Stimulated activated naive CD8-positive, alpha-beta T cell treated with anti-CD3 and anti-CD28 coated beads, Interleukin-15, amount 100 ng/mL, for 72 hours (primary cell): ENCODE results near the gene TCTN1.

Experiments used
- ATAC-seq: fragments of 150-1000 bp; cut with Tn5 transposase; 2 replicates; pipeline ENCODE4 v1.10.0; 2021; ENCODE audit warnings: mild to moderate bottlenecking, moderate library complexity
- DNase-seq, 2 donors: peaks; one replicate each; pipeline ENCODE4 v3.0.0; 2021 to 2022
- H3K27ac Mint-ChIP-seq, 2 donors: one replicate each; pipeline ENCODE4 v1.8.0; 2022; ENCODE audit warnings: mild to moderate bottlenecking in 2 of 2, mixed read lengths in 2 of 2, moderate library complexity in 2 of 2
- H3K27me3 Mint-ChIP-seq: one replicate; pipeline ENCODE4 v1.8.0; 2022; ENCODE audit warnings: mixed read lengths
- H3K4me1 Mint-ChIP-seq: one replicate; pipeline ENCODE4 v1.8.0; 2022; ENCODE audit warnings: mild to moderate bottlenecking, mixed read lengths
- H3K4me3 Mint-ChIP-seq, 2 donors: one replicate each; pipeline ENCODE4 v1.8.0; 2022; ENCODE audit warnings: mild to moderate bottlenecking in 2 of 2, mixed read lengths in 2 of 2, moderate library complexity in 1 of 2
- H3K9me3 Mint-ChIP-seq, 2 donors: one replicate each; pipeline ENCODE4 v1.8.0; 2022; ENCODE audit warnings: mixed read lengths in 2 of 2

TCTN1 gene

DNA sequence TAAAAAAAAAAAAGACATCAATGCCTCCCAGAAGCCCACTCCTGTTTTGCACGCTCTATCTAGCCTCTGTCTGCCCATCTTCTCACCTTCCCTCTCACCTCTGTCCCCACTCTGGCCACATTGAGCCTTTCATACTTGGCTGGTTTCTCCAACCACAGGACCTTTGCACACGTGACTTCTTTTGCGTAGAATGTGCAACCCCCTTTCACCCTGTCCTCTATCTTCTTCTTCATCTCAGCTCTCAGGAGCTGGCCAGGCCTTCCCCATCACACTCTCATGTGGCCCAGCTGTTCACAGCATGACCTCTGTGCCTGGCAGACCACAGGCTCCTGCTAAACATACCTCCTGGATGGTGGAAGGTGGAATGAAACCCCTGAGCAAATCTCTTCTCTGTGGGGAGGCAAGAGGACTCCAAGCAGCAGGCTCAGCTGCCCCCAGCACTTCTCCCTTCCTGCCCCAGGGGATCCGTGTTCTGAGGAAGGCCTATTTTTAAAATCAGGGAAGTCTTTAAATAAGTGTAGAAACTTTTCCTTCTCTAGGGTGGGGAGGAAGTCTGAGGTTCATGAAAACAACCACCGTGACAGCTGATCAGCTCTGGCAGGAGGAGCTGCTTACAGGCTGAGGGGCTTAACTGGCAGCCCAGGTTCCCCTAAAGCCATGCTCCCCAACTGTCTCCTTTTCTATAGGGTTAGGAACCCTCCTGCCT lies 63.4 kb downstream of the TCTN1 start:
- Mint-ChIP-seq H3K27ac (peak overlapping the region; percentile 2 to 88), H3K4me3 (peak overlapping the region; percentile 55 to 60), H3K9me3 (peaks cover 4 to 8% of the 10 kb centered on the region in 2 donors), H3K27me3 (no peaks in the 10 kb centered on the region), H3K4me1 (peaks cover 71% of the 10 kb centered on the region)
- DNase-seq (peak in 1 of 2 donors; percentile 17), ATAC-seq (peak; percentile 75)

GRCh38 chr12:110677982-110678381 lies 64.1 kb downstream of the TCTN1 start:
- ATAC-seq (peak; percentile 22), DNase-seq (no peak)
- Mint-ChIP-seq H3K27me3 (no peaks in the 10 kb centered on the region), H3K9me3 (peaks cover 4 to 8% of the 10 kb centered on the region in 2 donors), H3K27ac (peak overlapping the region; percentile 2 to 29), H3K4me1 (peaks cover 65% of the 10 kb centered on the region), H3K4me3 (peak overlapping the region; percentile 55 to 60)

- peaks cover 59% of the 10 kb centered on the region for H3K4me1 Mint-ChIP-seq
- no peak overlapping the region for H3K4me3 Mint-ChIP-seq
- DNase-seq (no peak), ATAC-seq (no peak)
- H3K27me3 Mint-ChIP-seq = no peaks in the 10 kb centered on the region
- H3K9me3 Mint-ChIP-seq = peaks cover 4 to 7% of the 10 kb centered on the region in 2 donors
- no peak overlapping the region for H3K27ac Mint-ChIP-seq
Observed at GRCh38 chr12:110679201-110679600, 65.3 kb downstream of the TCTN1 start.

DNA sequence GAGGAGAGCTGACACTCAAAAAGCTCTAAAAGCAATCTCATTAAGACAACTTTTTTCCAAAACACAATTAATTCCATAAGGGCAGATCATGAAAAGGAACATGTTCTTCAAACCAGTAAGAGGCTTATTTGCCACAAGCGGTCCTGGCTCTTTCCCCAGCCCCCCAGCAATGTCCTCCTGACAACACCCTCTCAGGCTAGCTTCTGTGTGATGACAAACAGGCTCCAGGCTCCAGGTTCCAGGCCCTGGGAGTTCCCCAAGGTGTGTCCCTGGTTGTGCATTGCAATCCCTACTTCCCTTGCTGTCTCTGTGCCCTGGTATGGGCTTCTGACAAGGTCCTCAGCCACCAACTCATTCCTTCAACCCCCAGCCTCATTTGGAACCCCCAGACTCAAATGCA lies 66.1 kb downstream of the TCTN1 start:
- no peak overlapping the region for H3K4me3 Mint-ChIP-seq
- H3K9me3 Mint-ChIP-seq = no peaks in the 10 kb centered on the region
- H3K27ac Mint-ChIP-seq = no peak overlapping the region
- DNase-seq (no peak), ATAC-seq (no peak)
- peaks cover 61% of the 10 kb centered on the region for H3K4me1 Mint-ChIP-seq
- no peaks in the 10 kb centered on the region for H3K27me3 Mint-ChIP-seq

DNA sequence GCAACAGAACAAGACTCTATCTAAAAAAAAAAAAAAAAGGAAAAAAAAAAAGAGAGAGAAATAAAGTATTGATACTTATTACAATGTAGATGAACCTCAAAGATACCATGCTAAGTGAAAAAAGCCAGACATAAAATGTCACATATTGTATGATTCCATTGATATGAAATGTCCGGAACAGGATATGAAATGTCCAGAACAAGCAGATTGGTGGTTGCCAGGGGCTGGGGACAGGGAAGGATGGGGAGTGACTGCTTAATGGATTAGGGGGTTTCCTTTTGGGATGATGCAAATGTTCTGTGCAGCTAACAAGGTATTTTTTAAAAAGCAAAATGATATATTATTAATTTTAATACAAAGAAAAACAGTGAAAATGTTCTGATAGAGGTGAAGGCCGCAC lies 70.0 kb downstream of the TCTN1 start:
- Mint-ChIP-seq H3K9me3 (peaks cover 0 to 7% of the 10 kb centered on the region in 2 donors), H3K4me1 (peaks cover 59% of the 10 kb centered on the region), H3K4me3 (no peak overlapping the region), H3K27ac (no peak overlapping the region), H3K27me3 (no peaks in the 10 kb centered on the region)
- ATAC-seq (no peak), DNase-seq (no peak)

GRCh38 chr12:110684312-110684836 lies 70.4 kb downstream of the TCTN1 start:
- Mint-ChIP-seq H3K27me3 (no peaks in the 10 kb centered on the region), H3K9me3 (peaks cover 0 to 7% of the 10 kb centered on the region in 2 donors), H3K27ac (no peak overlapping the region), H3K4me3 (peak overlapping the region; percentile 4 to 32), H3K4me1 (peaks cover 57% of the 10 kb centered on the region)
- ATAC-seq (no peak), DNase-seq (no peak)

- peaks cover 62% of the 10 kb centered on the region for H3K4me1 Mint-ChIP-seq
- H3K9me3 Mint-ChIP-seq = peaks cover 0 to 7% of the 10 kb centered on the region in 2 donors
- ATAC-seq (no peak), DNase-seq (no peak)
- no peak overlapping the region for H3K27ac Mint-ChIP-seq
- H3K27me3 Mint-ChIP-seq = no peaks in the 10 kb centered on the region
- H3K4me3 Mint-ChIP-seq = peak overlapping the region; percentile 86 to 94
Observed at GRCh38 chr12:110686294-110686903, 72.5 kb downstream of the TCTN1 start.

DNA sequence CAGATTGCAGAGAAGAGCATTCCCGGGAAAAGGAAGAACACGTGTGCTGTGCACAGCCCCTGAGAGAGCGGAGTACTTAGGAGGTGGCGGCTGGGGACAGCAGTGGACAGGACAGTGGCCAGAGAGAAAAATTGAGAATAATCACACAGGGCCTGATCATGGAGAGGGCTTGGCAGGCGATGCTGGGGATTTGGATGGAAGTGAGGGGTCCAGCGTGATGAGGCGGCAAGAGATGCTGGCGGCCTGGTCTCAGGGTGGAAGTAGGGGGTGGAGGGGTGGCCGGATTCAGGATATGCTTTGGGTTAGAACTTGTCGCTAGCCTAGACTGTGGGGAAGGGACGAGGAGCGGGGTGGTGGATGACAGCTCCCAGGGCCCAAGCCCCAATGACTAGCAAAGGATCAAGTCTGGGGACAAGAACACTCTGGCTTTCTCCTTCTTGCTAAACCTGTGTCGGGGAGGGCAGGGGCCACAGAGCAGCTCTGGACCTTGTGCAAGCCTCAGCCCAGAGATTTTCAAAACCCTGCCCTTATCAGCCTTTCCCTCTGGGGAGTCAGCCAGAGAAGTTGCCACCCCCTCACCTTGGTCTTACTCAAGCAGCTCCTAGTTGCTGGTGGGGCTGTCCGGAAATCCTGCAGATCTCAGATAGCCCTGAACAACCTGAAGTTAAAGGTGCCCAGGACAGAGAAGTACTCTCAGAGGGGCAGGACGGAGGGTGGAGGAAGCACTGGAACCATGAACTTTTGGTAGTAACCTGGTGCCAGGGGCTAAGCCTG lies 73.7 kb downstream of the TCTN1 start:
- peak overlapping the region; percentile 86 to 94 for H3K4me3 Mint-ChIP-seq
- peaks cover 0 to 7% of the 10 kb centered on the region in 2 donors for H3K9me3 Mint-ChIP-seq
- H3K27ac Mint-ChIP-seq = peak overlapping the region; percentile 18 to 60
- DNase-seq = no peak
- ATAC-seq = no peak
- no peaks in the 10 kb centered on the region for H3K27me3 Mint-ChIP-seq
- H3K4me1 Mint-ChIP-seq = peaks cover 74% of the 10 kb centered on the region

DNA sequence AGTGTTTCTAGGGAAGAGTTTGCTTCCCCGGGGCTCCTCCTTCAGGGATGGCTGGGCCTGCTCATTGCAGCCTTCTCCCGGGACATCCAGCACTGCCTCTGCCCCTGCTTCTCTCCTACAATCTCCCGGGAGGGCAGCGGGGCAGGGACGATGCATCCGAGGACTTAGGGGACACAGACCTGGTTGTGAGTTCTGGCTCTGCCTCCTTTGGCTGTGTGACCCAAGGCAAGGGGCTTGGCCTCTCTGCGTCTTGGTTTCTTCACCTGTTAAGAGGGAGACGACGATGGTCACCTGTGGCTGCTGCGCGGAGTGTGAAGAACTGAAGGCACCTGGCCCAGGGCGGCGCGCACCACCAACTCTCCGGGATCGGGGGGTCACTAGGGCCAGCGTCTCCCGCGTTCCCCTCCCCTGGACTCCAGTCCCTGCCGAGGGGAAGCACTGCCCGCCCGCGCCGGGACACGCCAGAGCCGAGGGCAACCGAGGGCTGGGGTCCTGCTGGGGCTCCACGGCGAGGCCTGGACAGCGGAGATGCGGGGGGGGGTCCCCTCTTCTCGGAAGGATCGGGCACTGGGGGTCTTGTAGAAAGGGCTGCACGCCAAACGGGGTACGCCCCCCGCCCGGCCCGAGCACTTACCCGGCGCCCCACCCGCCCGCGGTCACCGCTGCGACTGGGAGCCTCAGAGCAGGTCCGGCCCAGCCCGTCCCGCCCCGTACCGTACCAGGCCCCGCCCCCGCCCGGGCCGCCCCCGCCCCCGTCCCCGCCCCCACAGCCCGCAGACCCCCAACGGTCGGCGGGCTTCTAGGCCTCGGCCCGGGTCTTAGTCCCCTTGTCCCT lies 74.7 kb downstream of the TCTN1 start, which contains the start of gene HVCN1:
TSS of gene HVCN1 (minus strand) at position 670 of the 835 bp plus-strand sequence. CDS start 5,870 bp downstream, outside the sequence.
- H3K27me3 Mint-ChIP-seq = no peaks in the 10 kb centered on the region
- ATAC-seq = peak; percentile 63
- DNase-seq = no peak

DNA sequence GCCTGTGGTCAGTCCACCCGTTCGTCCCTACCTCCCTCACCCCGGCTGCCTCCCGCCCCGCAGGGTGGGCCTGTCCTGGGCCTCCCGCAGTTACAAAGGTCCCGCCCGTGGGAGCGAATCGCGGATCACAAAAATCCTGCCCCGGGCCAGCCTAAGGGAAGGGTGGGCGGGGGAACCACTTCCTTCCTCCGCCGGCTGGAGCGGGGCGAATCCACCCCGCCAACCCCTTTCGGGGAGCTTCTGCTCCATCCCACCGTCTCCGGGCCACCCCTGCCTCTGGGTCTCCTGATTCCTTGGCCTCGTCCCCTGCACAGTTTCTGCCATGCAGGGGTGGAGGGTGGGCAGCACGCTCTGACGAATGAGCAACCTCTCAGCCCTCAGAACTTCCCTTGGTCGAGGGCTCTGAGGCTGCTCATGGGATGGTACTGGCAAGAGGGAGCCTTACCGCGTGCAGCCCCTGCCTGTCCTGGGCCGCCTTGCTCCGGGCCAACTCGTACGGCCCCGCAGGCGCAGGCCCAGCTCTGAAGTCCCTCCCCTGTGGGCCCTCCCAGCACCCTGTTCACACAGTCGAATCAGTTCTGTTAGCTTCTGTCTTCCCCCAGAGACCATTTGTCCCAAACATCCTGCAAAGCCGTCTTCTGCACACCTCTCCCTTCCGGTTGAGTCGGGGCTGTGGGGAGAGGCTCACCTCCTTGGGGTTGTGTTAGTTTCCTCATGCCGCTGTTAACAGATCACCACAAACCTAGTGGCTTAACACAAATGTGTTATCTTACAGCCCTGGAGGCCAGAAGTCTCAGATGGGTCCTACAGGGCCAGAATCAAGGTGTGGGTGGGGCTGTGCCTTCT lies 75.6 kb downstream of the TCTN1 start:
- Mint-ChIP-seq H3K27ac (peak overlapping the region; percentile 88 to 97), H3K9me3 (peaks cover 0 to 7% of the 10 kb centered on the region in 2 donors), H3K4me1 (peaks cover 79% of the 10 kb centered on the region), H3K27me3 (no peaks in the 10 kb centered on the region), H3K4me3 (peak overlapping the region; percentile 95 to 98)
- DNase-seq = peak; percentile 69 to 74
- ATAC-seq = peak; percentile 87

More for the DNA sequence above, 74.7 kb downstream of the TCTN1 start, which contains the start of gene HVCN1:
- peaks cover 0 to 7% of the 10 kb centered on the region in 2 donors for H3K9me3 Mint-ChIP-seq
- H3K4me1 Mint-ChIP-seq = peaks cover 79% of the 10 kb centered on the region
- H3K27ac Mint-ChIP-seq = peak within 1 kb of the TSS; percentile 88 to 97
- H3K4me3 Mint-ChIP-seq = peak within 1 kb of the TSS; percentile 95 to 98

DNA sequence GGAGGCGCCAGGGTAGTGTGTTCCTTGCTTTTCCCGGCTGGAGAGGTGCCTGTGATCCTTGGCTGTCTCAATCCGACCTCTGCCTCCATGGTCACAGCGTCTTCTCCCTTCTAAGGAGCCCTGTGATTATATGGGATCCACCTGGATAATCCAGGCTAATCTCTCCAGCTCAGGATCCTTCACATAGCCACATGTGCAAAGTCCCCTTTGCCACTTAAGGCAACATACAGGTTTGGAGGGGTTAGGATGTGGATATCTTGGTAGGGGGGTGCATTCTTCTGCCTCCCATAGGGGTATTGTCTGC lies 76.2 kb downstream of the TCTN1 start:
- H3K4me1 Mint-ChIP-seq = peaks cover 78% of the 10 kb centered on the region
- peak overlapping the region; percentile 95 to 98 for H3K4me3 Mint-ChIP-seq

DNA sequence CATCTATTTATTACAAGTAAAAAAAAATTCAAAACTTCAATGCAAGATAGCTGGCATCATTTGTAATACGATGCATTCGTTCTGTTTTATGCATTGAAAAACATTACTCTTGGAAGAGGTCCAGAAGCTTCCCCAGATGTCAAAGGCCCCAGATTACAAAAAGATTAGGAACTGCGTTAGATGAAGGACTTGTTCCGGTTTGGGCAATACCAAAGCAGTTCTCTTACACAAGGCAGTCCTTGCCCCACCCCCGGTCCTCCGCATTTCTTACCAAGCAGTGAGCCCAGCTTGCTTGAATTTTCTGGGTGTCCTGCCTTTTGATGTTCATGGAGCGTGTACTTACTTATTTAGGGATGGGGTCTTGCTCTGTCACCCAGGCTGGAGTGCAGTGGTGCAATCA lies 79.8 kb downstream of the TCTN1 start:
- Mint-ChIP-seq H3K9me3 (no peaks in the 10 kb centered on the region), H3K27ac (no peak overlapping the region), H3K4me1 (peaks cover 78% of the 10 kb centered on the region), H3K4me3 (no peak overlapping the region), H3K27me3 (no peaks in the 10 kb centered on the region)
- ATAC-seq = no peak
- DNase-seq = no peak

More for the DNA sequence above, 76.2 kb downstream of the TCTN1 start:
- ATAC-seq = no peak
- Mint-ChIP-seq H3K9me3 (peaks cover 0 to 7% of the 10 kb centered on the region in 2 donors), H3K27me3 (no peaks in the 10 kb centered on the region), H3K27ac (peak overlapping the region; percentile 72 to 88)
- DNase-seq = no peak

GRCh38 chr12:110694330-110694901 lies 80.5 kb downstream of the TCTN1 start:
- H3K9me3 Mint-ChIP-seq = no peaks in the 10 kb centered on the region
- no peak overlapping the region for H3K27ac Mint-ChIP-seq
- no peak overlapping the region for H3K4me3 Mint-ChIP-seq
- DNase-seq (no peak), ATAC-seq (no peak)
- peaks cover 76% of the 10 kb centered on the region for H3K4me1 Mint-ChIP-seq
- no peaks in the 10 kb centered on the region for H3K27me3 Mint-ChIP-seq

- no peak for DNase-seq
- no peaks in the 10 kb centered on the region for H3K27me3 Mint-ChIP-seq
- peak overlapping the region in 1 of 2 donors; percentile 50 for H3K27ac Mint-ChIP-seq
Observed at GRCh38 chr12:110696283-110696682, 82.4 kb downstream of the TCTN1 start.

More at GRCh38 chr12:110696283-110696682, 82.4 kb downstream of the TCTN1 start:
- H3K9me3 Mint-ChIP-seq = no peaks in the 10 kb centered on the region
- no peak for ATAC-seq
- H3K4me3 Mint-ChIP-seq = no peak overlapping the region
- peaks cover 62% of the 10 kb centered on the region for H3K4me1 Mint-ChIP-seq
